Smooth muscle cell (in vitro differentiated cells): ENCODE results near the gene LRRC61. TPM values are rescaled to one million over a fixed set of nuclear protein-coding genes. Genes with fewer than 3 reads are reported as not detected.

ENCODE experiments used
- DNase-seq: peaks from one replicate; lab custom pipeline; 2025; ENCODE audit not compliant: unreplicated experiment; lab: John Stamatoyannopoulos, UW
- H2AFZ ChIP-seq: fragments of 200-600 bp; sonication (generic); 2 replicates; pipeline ENCODE4 v1.6.0; 2016; ENCODE audit warnings: antibody characterized with exemption, low read depth, mild to moderate bottlenecking
- H3F3A ChIP-seq: fragments of 200-600 bp; sonication (generic); 2 replicates; pipeline ENCODE4 v1.6.0; 2017; ENCODE audit warnings: antibody characterized with exemption, low read depth
- H3K27ac ChIP-seq: fragments of 200-600 bp; sonication (generic); 2 replicates; pipeline ENCODE4 v1.5.1; 2016; ENCODE audit warnings: low read depth, mild to moderate bottlenecking
- H3K27me3 ChIP-seq: fragments of 200-600 bp; sonication (generic); 2 replicates; pipeline ENCODE4 v1.6.1; 2016; ENCODE audit warnings: low read depth, mild to moderate bottlenecking
- H3K36me3 ChIP-seq: fragments of 200-600 bp; sonication (generic); 2 replicates; pipeline ENCODE4 v1.5.1; 2016; ENCODE audit warnings: low read depth
- H3K4me1 ChIP-seq: fragments of 200-600 bp; sonication (generic); 2 replicates; pipeline ENCODE4 v1.5.1; 2016; ENCODE audit warnings: low read depth
- H3K4me2 ChIP-seq: fragments of 200-600 bp; sonication (generic); 2 replicates; pipeline ENCODE4 v1.6.0; 2016; ENCODE audit warnings: mild to moderate bottlenecking
- H3K4me3 ChIP-seq: fragments of 200-600 bp; sonication (generic); 2 replicates; pipeline ENCODE4 v1.5.1; 2016; ENCODE audit warnings: mild to moderate bottlenecking
- H3K79me2 ChIP-seq: fragments of 200-600 bp; sonication (generic); 2 replicates; pipeline ENCODE4 v1.6.0; 2016; ENCODE audit warnings: low read depth, mild to moderate bottlenecking
- H3K9ac ChIP-seq: fragments of 200-600 bp; sonication (generic); 2 replicates; pipeline ENCODE4 v1.6.0; 2016; ENCODE audit warnings: low read depth
- H3K9me3 ChIP-seq: fragments of 200-600 bp; sonication (generic); replicated peaks from 2 replicates; pipeline ENCODE4 v1.5.1; 2016; ENCODE audit warnings: low read depth
- H4K20me1 ChIP-seq: fragments of 200-600 bp; sonication (generic); 2 replicates; pipeline ENCODE4 v1.6.0; 2016; ENCODE audit warnings: low read depth
- CTCF ChIP-seq: fragments of 200-600 bp; sonication (generic); IDR thresholded peaks from 2 replicates; pipeline ENCODE4 v1.5.1; 2017; ENCODE audit warnings: borderline replicate concordance, mild to moderate bottlenecking, antibody characterized with exemption; ENCODE audit not compliant: insufficient read depth, poor library complexity, severe bottlenecking
- WGBS: methylation state at CpG from one replicate; pipeline ENCODE4 v1.1.7; 2016; ENCODE audit warnings: low lambda C conversion rate; 5-methylcytosine and 5-hydroxymethylcytosine counted together
- polyA plus RNA-seq: library from polyadenylated mRNA; unstranded; fragments of >200 nt; fragmentation: Nextera tagmentation; extraction: Ambion mirVana; gene quantifications from 2 replicates; pipeline ENCODE4 v1.2.1, GENCODE V29; 2016
- total RNA-seq: library from RNA; depleted of rRNA; stranded (reverse); fragments of >200 nt; gene quantifications from 2 replicates; pipeline ENCODE4 v1.2.3, GENCODE V29; 2014

The LRRC61 gene
- total and polyA plus RNA-seq, 2 experiments from 2014 or later = 6.9 to 14.7 TPM

- 75% methylated on average over 6 of the region's 6 CpGs for WGBS
- DNase-seq = no peak
- H4K20me1 ChIP-seq = no peaks in the 10 kb centered on the region
- no peak overlapping the region for H3K4me2 ChIP-seq
- no peaks in the 10 kb centered on the region for H3K9me3 ChIP-seq
- no peak overlapping the region for H3K4me3 ChIP-seq
- no peaks in the 10 kb centered on the region for H3K79me2 ChIP-seq
- H2AFZ ChIP-seq = no peak overlapping the region
- no peak overlapping the region for H3K27ac ChIP-seq
- no peak for TF ChIP-seq CTCF
- H3K27me3 ChIP-seq = no peaks in the 10 kb centered on the region
- H3F3A ChIP-seq = no peaks in the 10 kb centered on the region
- peaks cover 13% of the 10 kb centered on the region for H3K4me1 ChIP-seq
- H3K36me3 ChIP-seq = no peaks in the 10 kb centered on the region
- no peak overlapping the region for H3K9ac ChIP-seq
Measured at GRCh38 chr7:150325901-150326300, 2.7 kb downstream of the LRRC61 start.

- H2AFZ ChIP-seq = no peak overlapping the region
- H3F3A ChIP-seq = no peaks in the 10 kb centered on the region
- no peaks in the 10 kb centered on the region for H4K20me1 ChIP-seq
- TF ChIP-seq CTCF = no peak
- no peak for DNase-seq
- H3K27ac ChIP-seq = no peak overlapping the region
- no peaks in the 10 kb centered on the region for H3K9me3 ChIP-seq
- no peaks in the 10 kb centered on the region for H3K36me3 ChIP-seq
- peaks cover 13% of the 10 kb centered on the region for H3K4me1 ChIP-seq
- WGBS = 95% methylated on average over 4 of the region's 4 CpGs
- no peaks in the 10 kb centered on the region for H3K79me2 ChIP-seq
- no peak overlapping the region for H3K4me3 ChIP-seq
- no peaks in the 10 kb centered on the region for H3K27me3 ChIP-seq
- no peak overlapping the region for H3K4me2 ChIP-seq
- no peak overlapping the region for H3K9ac ChIP-seq
Measured at GRCh38 chr7:150326657-150327268, 3.6 kb downstream of the LRRC61 start.

- 92% methylated on average over 3 of the region's 3 CpGs for WGBS
- no peaks in the 10 kb centered on the region for H3K9me3 ChIP-seq
- no peaks in the 10 kb centered on the region for H3K36me3 ChIP-seq
- no peaks in the 10 kb centered on the region for H3K27me3 ChIP-seq
- no peak overlapping the region for H3K4me2 ChIP-seq
- no peaks in the 10 kb centered on the region for H3F3A ChIP-seq
- H2AFZ ChIP-seq = no peak overlapping the region
- H3K27ac ChIP-seq = no peak overlapping the region
- no peak overlapping the region for H3K4me3 ChIP-seq
- TF ChIP-seq CTCF = no peak
- peaks cover 13% of the 10 kb centered on the region for H3K4me1 ChIP-seq
- H3K79me2 ChIP-seq = no peaks in the 10 kb centered on the region
- DNase-seq = no peak
- H4K20me1 ChIP-seq = no peaks in the 10 kb centered on the region
- H3K9ac ChIP-seq = no peak overlapping the region
Measured at GRCh38 chr7:150327308-150327707, 4.2 kb downstream of the LRRC61 start.
